Large intestine (tissue), 3 donors: ENCODE measurements around the gene CRIP3. TPM values are rescaled to one million over a fixed set of nuclear protein-coding genes. Genes with fewer than 3 reads are reported as not detected.

Source experiments
- DNase-seq, 2 donors: peaks; one replicate each; pipeline versions ENCODE4 v3.0.0 to v3.0.0-alpha.2; 2013
- H3K27ac ChIP-seq: one replicate; pipeline ENCODE4 v1.5.1; 2013; ENCODE audit warnings: low read length
- H3K27me3 ChIP-seq: 2 replicates; pipeline ENCODE4 v1.6.1; 2013; ENCODE audit warnings: low read length; ENCODE audit not compliant: control insufficient read depth, insufficient read depth
- H3K36me3 ChIP-seq: 2 replicates; pipeline ENCODE4 v1.6.1; 2013; ENCODE audit warnings: low read length; ENCODE audit not compliant: control insufficient read depth, insufficient read depth
- H3K4me1 ChIP-seq: one replicate; pipeline ENCODE4 v1.6.1; 2013; ENCODE audit warnings: low read length; ENCODE audit not compliant: control insufficient read depth, insufficient read depth
- H3K4me3 ChIP-seq: one replicate; pipeline ENCODE4 v1.5.1; 2013; ENCODE audit warnings: low read length
- H3K9me3 ChIP-seq: one replicate; pipeline ENCODE4 v1.6.1; 2013; ENCODE audit warnings: mild to moderate bottlenecking, low read depth, low read length, moderate library complexity; ENCODE audit not compliant: control insufficient read depth
- WGBS: methylation state at CpG from one replicate; pipeline ENCODE4 v1.1.5; 2013; ENCODE audit warnings: low lambda C conversion rate; ENCODE audit not compliant: insufficient coverage; 5-methylcytosine and 5-hydroxymethylcytosine counted together
- polyA plus RNA-seq: library from polyadenylated mRNA; unstranded; fragments of 120-200 nt; gene quantifications from one replicate; pipeline ENCODE4 v1.2.1, GENCODE V29; 2013

Gene CRIP3
- polyA plus RNA-seq, 1 donor: 8.4 TPM

DNA sequence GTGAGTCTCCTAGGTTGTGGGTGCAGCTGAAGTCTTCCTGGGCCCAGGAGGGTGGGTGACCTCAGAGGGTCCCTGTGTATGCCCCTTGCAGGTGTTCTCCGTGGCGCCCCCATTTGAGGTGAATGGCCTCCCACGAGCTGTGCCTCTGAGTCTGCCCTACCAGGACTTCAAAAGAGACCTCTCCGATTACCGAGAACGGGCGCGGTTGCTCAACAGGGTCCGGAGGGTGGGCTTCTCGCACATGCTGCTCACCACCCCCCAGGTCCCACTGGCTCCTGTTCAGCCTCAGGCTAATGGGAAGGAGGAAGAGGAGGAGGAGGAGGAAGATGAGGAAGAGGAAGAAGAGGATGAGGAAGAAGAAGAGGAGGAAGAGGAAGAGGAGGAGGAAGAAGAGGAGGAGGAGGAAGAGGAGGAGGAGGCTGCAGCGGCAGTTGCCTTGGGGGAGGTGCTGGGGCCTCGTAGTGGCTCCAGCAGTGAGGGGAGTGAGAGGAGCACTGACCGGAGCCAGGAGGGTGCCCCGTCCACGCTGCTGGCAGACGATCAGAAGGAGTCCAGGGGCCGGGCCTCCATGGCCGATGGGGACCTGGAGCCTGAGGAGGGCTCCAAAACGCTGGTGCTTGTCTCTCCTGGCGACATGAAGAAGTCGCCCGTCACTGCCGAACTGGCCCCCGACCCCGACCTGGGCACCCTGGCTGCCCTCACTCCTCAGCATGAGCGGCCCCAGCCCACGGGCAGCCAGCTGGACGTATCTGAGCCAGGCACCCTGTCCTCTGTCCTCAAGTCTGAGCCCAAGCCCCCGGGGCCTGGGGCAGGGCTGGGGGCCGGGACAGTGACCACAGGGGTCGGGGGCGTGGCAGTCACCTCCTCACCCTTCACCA lies 25.8 kb downstream of the CRIP3 start:
- Histone ChIP-seq H3K9me3 (peaks cover 3% of the 10 kb centered on the region), H3K36me3 (no peaks in the 10 kb centered on the region), H3K4me3 (no peak overlapping the region), H3K4me1 (peaks cover 34% of the 10 kb centered on the region), H3K27me3 (no peaks in the 10 kb centered on the region), H3K27ac (no peak overlapping the region)
- WGBS: 60% methylated on average over 1 of the region's 32 CpGs
- no peak for DNase-seq

DNA sequence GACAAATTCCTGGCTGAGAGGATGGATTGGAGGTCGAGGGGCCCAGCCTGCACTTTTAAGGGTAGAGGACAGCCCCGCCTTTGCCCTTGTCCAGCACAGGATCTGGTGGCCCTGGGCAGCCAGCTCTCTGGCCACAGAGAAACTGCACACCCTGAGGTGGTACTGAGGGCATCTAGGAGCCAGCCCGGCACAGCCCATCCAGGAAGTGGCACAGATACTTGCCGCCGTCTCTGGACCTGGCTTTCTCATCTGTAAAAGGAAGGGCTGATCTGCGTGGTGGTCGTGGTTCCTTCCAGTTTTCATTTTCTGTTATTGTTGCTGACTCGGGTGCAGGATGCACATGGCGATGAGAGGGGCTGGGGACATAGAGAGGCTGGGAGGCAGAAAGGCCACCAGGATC lies 26.6 kb downstream of the CRIP3 start:
- no peak for DNase-seq
- no peaks in the 10 kb centered on the region for H3K36me3 ChIP-seq
- no peak overlapping the region for H3K4me3 ChIP-seq
- H3K27me3 ChIP-seq: no peaks in the 10 kb centered on the region
- peaks cover 3% of the 10 kb centered on the region for H3K9me3 ChIP-seq
- H3K27ac ChIP-seq: no peak overlapping the region
- peaks cover 34% of the 10 kb centered on the region for H3K4me1 ChIP-seq
- no CpG with 5 or more reads among the region's 9 CpGs for WGBS

DNA sequence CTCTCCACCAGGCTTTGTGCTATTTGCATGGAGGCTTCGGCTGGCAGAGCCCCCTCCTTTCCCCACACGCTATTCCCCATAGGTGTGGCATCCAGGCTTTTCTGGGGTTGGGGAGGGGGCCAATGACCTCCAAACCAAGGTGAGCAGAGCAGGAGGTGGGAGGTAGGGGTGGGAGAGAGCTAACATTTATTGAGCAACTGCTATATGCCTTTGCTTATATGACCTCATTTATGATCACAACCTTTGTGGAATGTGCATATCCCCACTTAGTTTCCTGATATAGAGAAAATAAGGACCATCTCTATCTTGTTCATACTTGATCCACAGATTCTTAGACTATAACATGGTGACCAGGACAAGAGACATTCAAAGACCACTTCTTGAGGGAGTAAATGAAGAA lies 28.4 kb downstream of the CRIP3 start:
- H3K36me3 ChIP-seq: no peaks in the 10 kb centered on the region
- H3K4me3 ChIP-seq: no peak overlapping the region
- peaks cover 3% of the 10 kb centered on the region for H3K9me3 ChIP-seq
- WGBS: no CpG with 5 or more reads among the region's 2 CpGs
- peaks cover 48% of the 10 kb centered on the region for H3K4me1 ChIP-seq
- no peak overlapping the region for H3K27ac ChIP-seq
- no peak for DNase-seq
- H3K27me3 ChIP-seq: peaks cover 2% of the 10 kb centered on the region

DNA sequence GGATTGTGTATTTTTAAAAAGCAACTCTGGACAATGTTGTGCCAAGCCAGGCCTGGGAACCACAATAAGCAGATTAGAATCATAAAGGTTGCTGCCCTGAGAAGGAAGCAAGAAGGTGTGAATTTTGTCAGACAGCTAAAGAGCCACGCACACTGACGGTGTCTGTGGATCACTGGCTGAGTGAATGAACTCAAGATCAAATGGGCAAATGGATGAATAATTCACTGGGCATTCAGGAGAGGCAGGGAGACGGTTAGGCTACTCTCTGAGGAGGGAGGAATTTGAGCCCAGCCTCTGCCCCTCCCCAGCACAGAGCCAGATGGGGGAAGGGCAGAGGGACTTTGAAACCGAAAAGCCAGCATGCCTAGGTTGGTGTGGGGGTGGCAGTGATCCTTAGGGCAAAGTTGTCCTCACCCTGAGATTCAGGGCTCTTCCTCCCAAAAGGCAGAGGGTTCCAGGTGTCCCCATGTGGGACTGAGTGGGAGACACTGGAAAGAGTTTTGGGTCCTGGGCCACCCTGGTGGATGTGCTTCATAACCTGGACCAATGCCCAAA lies 30.0 kb downstream of the CRIP3 start:
- Histone ChIP-seq H3K36me3 (no peaks in the 10 kb centered on the region), H3K27me3 (peaks cover 8% of the 10 kb centered on the region), H3K9me3 (no peaks in the 10 kb centered on the region), H3K27ac (peak overlapping the region; percentile 94), H3K4me1 (peaks cover 62% of the 10 kb centered on the region), H3K4me3 (no peak overlapping the region)
- WGBS: no CpG with 5 or more reads among the region's 4 CpGs
- peak; percentile 73 to 92 for DNase-seq

GRCh38 chr6:43277643-43278523 lies 30.7 kb downstream of the CRIP3 start:
- DNase-seq: peak; percentile 94 to 97
- peaks cover 67% of the 10 kb centered on the region for H3K4me1 ChIP-seq
- no CpG with 5 or more reads among the region's 13 CpGs for WGBS
- peak overlapping the region; percentile 94 for H3K27ac ChIP-seq
- no peaks in the 10 kb centered on the region for H3K9me3 ChIP-seq
- no peak overlapping the region for H3K4me3 ChIP-seq
- no peaks in the 10 kb centered on the region for H3K36me3 ChIP-seq
- peaks cover 8% of the 10 kb centered on the region for H3K27me3 ChIP-seq

DNA sequence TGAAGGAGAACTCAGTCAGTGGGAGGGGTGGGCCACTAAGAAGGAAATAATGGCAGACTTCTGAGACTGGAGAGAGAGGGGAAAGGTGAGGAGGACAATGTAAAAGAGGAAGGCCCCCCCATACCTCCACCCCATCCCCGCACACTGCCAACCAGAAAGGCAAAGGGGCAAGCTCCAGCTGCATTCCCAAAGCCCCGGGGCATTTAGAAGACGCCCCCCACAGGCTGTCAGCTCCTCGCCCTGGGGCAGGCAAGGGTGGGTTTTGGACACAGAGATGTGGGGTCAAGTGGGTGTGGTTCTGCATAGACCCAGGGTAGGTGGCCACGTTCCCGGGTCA lies 31.4 kb downstream of the CRIP3 start:
- Histone ChIP-seq H3K4me1 (peaks cover 71% of the 10 kb centered on the region), H3K27me3 (peaks cover 8% of the 10 kb centered on the region), H3K4me3 (no peak overlapping the region), H3K36me3 (no peaks in the 10 kb centered on the region), H3K27ac (peak overlapping the region; percentile 94), H3K9me3 (no peaks in the 10 kb centered on the region)
- DNase-seq: no peak
- no CpG with 5 or more reads among the region's 6 CpGs for WGBS

DNA sequence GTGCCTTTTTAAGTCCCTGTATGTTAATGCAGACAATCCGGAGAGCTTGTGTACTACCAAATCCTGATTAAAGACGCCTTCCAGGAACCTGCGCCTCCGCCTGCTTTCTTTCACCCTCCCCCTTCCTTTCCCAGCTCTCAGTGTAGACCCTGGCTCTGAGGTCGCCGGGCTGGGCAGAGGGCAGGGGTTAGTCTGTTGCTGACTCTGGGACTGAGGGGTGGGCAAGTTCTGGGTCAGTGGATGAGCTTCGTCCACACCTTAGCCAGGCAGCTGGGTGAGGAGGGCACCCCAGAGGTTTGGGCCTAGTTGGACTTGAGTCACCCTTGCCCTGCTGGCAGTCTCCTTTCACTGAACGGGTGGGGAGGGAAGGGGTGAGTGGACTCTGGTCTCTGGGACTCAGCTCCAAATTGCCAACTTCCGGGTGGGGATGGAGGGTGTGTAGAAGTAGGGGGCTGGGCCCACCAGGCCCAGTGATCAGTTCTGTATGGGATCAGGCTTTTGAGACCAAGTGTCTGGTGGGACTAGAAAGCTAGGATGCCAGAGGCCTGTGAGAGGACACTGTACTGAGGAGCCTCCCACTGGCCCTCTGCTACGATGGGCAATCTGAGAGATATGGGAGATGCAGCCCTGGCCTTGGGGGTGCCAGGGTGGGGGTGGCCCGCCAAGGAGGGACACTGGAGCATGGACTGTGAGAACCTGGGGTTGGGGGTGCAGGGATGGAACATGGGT lies 31.9 kb downstream of the CRIP3 start:
- peak overlapping the region; percentile 94 for H3K27ac ChIP-seq
- peaks cover 77% of the 10 kb centered on the region for H3K4me1 ChIP-seq
- H3K4me3 ChIP-seq: no peak overlapping the region

GRCh38 chr6:43275801-43276576 lies 32.6 kb downstream of the CRIP3 start:
- peak overlapping the region; percentile 94 for H3K27ac ChIP-seq
- H3K4me1 ChIP-seq: peaks cover 83% of the 10 kb centered on the region
- peak overlapping the region; percentile 39 for H3K4me3 ChIP-seq
- H3K27me3 ChIP-seq: peaks cover 8% of the 10 kb centered on the region
- H3K9me3 ChIP-seq: no peaks in the 10 kb centered on the region
- no CpG with 5 or more reads among the region's 64 CpGs for WGBS
- H3K36me3 ChIP-seq: no peaks in the 10 kb centered on the region
- DNase-seq: peak in 1 of 2 donors; percentile 63

More for the DNA sequence above, 31.9 kb downstream of the CRIP3 start:
- DNase-seq: peak; percentile 82 to 94
- H3K27me3 ChIP-seq: peaks cover 8% of the 10 kb centered on the region
- no CpG with 5 or more reads among the region's 11 CpGs for WGBS
- H3K9me3 ChIP-seq: no peaks in the 10 kb centered on the region
- no peaks in the 10 kb centered on the region for H3K36me3 ChIP-seq

- Histone ChIP-seq H3K27ac (peak overlapping the region; percentile 94), H3K36me3 (no peaks in the 10 kb centered on the region), H3K4me3 (peak overlapping the region; percentile 65), H3K27me3 (peaks cover 8% of the 10 kb centered on the region), H3K4me1 (peaks cover 90% of the 10 kb centered on the region), H3K9me3 (no peaks in the 10 kb centered on the region)
- no CpG with 5 or more reads among the region's 65 CpGs for WGBS
- peak; percentile 73 to 93 for DNase-seq
Measured at GRCh38 chr6:43274916-43275597, 33.6 kb downstream of the CRIP3 start.
